ENCODE results near the gene NBEAL1. TPM values are rescaled to one million over a fixed set of nuclear protein-coding genes. Genes with fewer than 3 reads are reported as not detected.

Gene NBEAL1
- total and polyA plus RNA-seq, 10 donors, result 3.5 to 34.3 (median 24.2) TPM

GRCh38 chr2:203238704-203239526 is 224.2 kb downstream of the NBEAL1 start, which contains the start of gene CYP20A1:
CYP20A1 (plus strand) TSS chr2:203239018; CDS start chr2:203239063, 45 bp downstream.
- peak; percentile 100 for DNase-seq
- Histone ChIP-seq H3K4me1 (peaks cover 12 to 45% (median 26%) of the 10 kb centered on the region in 6 donors), H3K27ac (peak within 1 kb of the TSS; percentile 89 to 98 (median 97)), H3K4me3 (peak within 1 kb of the TSS; percentile 67 to 85 (median 77)), H3K36me3 (peaks cover 0 to 24% (median 10%) of the 10 kb centered on the region in 6 donors), H3K27me3 (replicated peaks in 1 of 7) (no peaks in the 10 kb centered on the region), H3K9me3 (no peaks in the 10 kb centered on the region)
- TF ChIP-seq POLR2AphosphoS5 (IDR thresholded peaks at IDR 0.05) (peak; percentile 95 to 97 (median 95)), CTCF (IDR thresholded peaks at IDR 0.05 in 8 of 11, conservative IDR thresholded peaks at IDR 0.05 in 3 of 11) (peak; percentile 15 to 63 (median 49)), POLR2A (IDR thresholded peaks at IDR 0.05) (peak; percentile 5 to 67 (median 35))
- WGBS, 5 donors, result 0 to 1% (median 0%) methylated on average over 63 to 80 of the region's 80 CpGs
- intact Hi-C loops (cut with DNase I; ENCODE audit: low total_unique reads), result no loop called here

- Histone ChIP-seq H3K4me1 (peaks cover 12 to 50% (median 26%) of the 10 kb centered on the region in 6 donors), H3K9me3 (no peaks in the 10 kb centered on the region), H3K27ac (peak overlapping the region in 1 of 8 donors; percentile 98), H3K27me3 (replicated peaks in 1 of 7) (no peaks in the 10 kb centered on the region), H3K4me3 (peak overlapping the region in 1 of 8 donors; percentile 77), H3K36me3 (peaks cover 0 to 37% (median 13%) of the 10 kb centered on the region in 6 donors)
- intact Hi-C loops (cut with DNase I; ENCODE audit: low total_unique reads), result no loop called here
- no peak for DNase-seq
- 73 to 80% (median 74%) methylated on average over 5 of the region's 5 CpGs for WGBS, 5 donors
- no peak for TF ChIP-seq CTCF (IDR thresholded peaks at IDR 0.05 in 8 of 11, conservative IDR thresholded peaks at IDR 0.05 in 3 of 11)
- TF ChIP-seq POLR2A (IDR thresholded peaks at IDR 0.05), result no peak
- no peak for TF ChIP-seq POLR2AphosphoS5 (IDR thresholded peaks at IDR 0.05)
Measured at GRCh38 chr2:203240491-203240890, 225.8 kb downstream of the NBEAL1 start.

- 92 to 98% (median 94%) methylated on average over 6 of the region's 6 CpGs for WGBS, 5 donors
- H3K27ac ChIP-seq, result no peak overlapping the region
- intact Hi-C loops (cut with DNase I; ENCODE audit: low total_unique reads), result no loop called here
- no peak for DNase-seq
- peaks cover 12 to 64% (median 26%) of the 10 kb centered on the region in 6 donors for H3K4me1 ChIP-seq
- no peaks in the 10 kb centered on the region for H3K9me3 ChIP-seq
- no peak overlapping the region for H3K4me3 ChIP-seq
- no peaks in the 10 kb centered on the region for H3K27me3 ChIP-seq (replicated peaks in 1 of 7)
- no peak for TF ChIP-seq POLR2A (IDR thresholded peaks at IDR 0.05)
- no peak for TF ChIP-seq CTCF (IDR thresholded peaks at IDR 0.05 in 8 of 11, conservative IDR thresholded peaks at IDR 0.05 in 3 of 11)
- TF ChIP-seq POLR2AphosphoS5 (IDR thresholded peaks at IDR 0.05), result no peak
- peaks cover 0 to 57% (median 26%) of the 10 kb centered on the region in 6 donors for H3K36me3 ChIP-seq
Measured at GRCh38 chr2:203242518-203242917, 227.8 kb downstream of the NBEAL1 start.

GRCh38 chr2:203246646-203247045 is 232.0 kb downstream of the NBEAL1 start:
- H3K9me3 ChIP-seq, result no peaks in the 10 kb centered on the region
- no peaks in the 10 kb centered on the region for H3K27me3 ChIP-seq (replicated peaks in 1 of 7)
- 85 to 97% (median 92%) methylated on average over 3 of the region's 3 CpGs for WGBS, 5 donors
- TF ChIP-seq CTCF (IDR thresholded peaks at IDR 0.05 in 8 of 11, conservative IDR thresholded peaks at IDR 0.05 in 3 of 11) (no peak), POLR2AphosphoS5 (IDR thresholded peaks at IDR 0.05) (no peak), POLR2A (IDR thresholded peaks at IDR 0.05) (no peak)
- H3K36me3 ChIP-seq, result peaks cover 0 to 96% (median 56%) of the 10 kb centered on the region in 6 donors
- H3K4me1 ChIP-seq, result peaks cover 0 to 34% (median 2%) of the 10 kb centered on the region in 6 donors
- intact Hi-C loops (cut with DNase I; ENCODE audit: low total_unique reads), result no loop called here
- H3K4me3 ChIP-seq, result no peak overlapping the region
- H3K27ac ChIP-seq, result no peak overlapping the region
- DNase-seq, result no peak

All from spleen (tissue), 11 donors.